Subcutaneous adipose tissue (tissue), 4 donors: Measurements from ENCODE around the gene ARSJ. TPM values are rescaled to one million over a fixed set of nuclear protein-coding genes. Genes with fewer than 3 reads are reported as not detected.

Experiments used
- CTCF ChIP-seq: fragments of 450-650 bp; IDR thresholded peaks from one replicate; pipeline ENCODE4 v1.5.1; 2016; ENCODE audit warnings: low read depth, mild to moderate bottlenecking, control low read depth, antibody characterized with exemption, moderate library complexity
- total RNA-seq, 4 donors: library from RNA; depleted of rRNA; stranded (reverse); fragments of >200 nt; gene quantifications; one replicate each; pipeline ENCODE4 v1.1.0, GENCODE V29; 2016

ARSJ gene
- total RNA-seq, 4 donors from 2014 or later: 0.75 to 1.2 (median 1.0) TPM

- TF ChIP-seq CTCF: no peak
These were observed 40.0 kb upstream of the ARSJ start for GRCh38 chr4:114019276-114019968.

- no peak for TF ChIP-seq CTCF
These were observed 37.9 kb upstream of the ARSJ start for GRCh38 chr4:114017120-114017917.

- TF ChIP-seq CTCF: no peak
These were observed 36.0 kb upstream of the ARSJ start for GRCh38 chr4:114015444-114015899.

GRCh38 chr4:114012749-114013148 lies 33.3 kb upstream of the ARSJ start:
- no peak for TF ChIP-seq CTCF

- TF ChIP-seq CTCF: no peak
These were observed 26.4 kb upstream of the ARSJ start for GRCh38 chr4:114005569-114006442.

GRCh38 chr4:113998531-113998930 lies 19.1 kb upstream of the ARSJ start:
- TF ChIP-seq CTCF: no peak
